Suprapubic skin (tissue), 4 donors: ENCODE data around the gene PIK3CD. TPM values are rescaled to one million over a fixed set of nuclear protein-coding genes. Genes with fewer than 3 reads are reported as not detected.

Source experiments
- total RNA-seq, 4 donors: library from RNA; depleted of rRNA; stranded (reverse); fragments of >200 nt; gene quantifications; one replicate each; pipeline ENCODE4 v1.1.0, GENCODE V29; 2016

PIK3CD gene
- total RNA-seq, 4 donors from 2014 or later, result 4.0 to 8.6 (median 6.4) TPM

Other genes with a start within 250 kb of the PIK3CD start
- 1 to 10 TPM; 2.3 to 9.7 (median 5.3) TPM for gene SLC25A33, start 112.3 kb upstream of the PIK3CD start, total RNA-seq
- gene TMEM201, start 62.8 kb upstream of the PIK3CD start, total RNA-seq, result 10 to 100 TPM; 11.6 to 14.6 (median 11.9) TPM
- gene CLSTN1, start 172.2 kb downstream of the PIK3CD start, total RNA-seq, result 100 to 1,000 TPM; 118 to 202 (median 165) TPM